GM19324 (cell line): ENCODE results near the gene TROAP.
"Not testable (repeated sequence)": the region's sequence is repeated elsewhere in the genome, so short reads cannot be mapped to it uniquely, and the experiment has no call there.

ENCODE experiments used
- ATAC-seq: cut with Tn5 transposase; IDR thresholded peaks from one replicate; pipeline ENCODE4 v1.9.1; 2021; ENCODE audit warnings: mild to moderate bottlenecking, moderate library complexity; ENCODE audit not compliant: unreplicated experiment, low FRiP score

The TROAP gene, protein sequence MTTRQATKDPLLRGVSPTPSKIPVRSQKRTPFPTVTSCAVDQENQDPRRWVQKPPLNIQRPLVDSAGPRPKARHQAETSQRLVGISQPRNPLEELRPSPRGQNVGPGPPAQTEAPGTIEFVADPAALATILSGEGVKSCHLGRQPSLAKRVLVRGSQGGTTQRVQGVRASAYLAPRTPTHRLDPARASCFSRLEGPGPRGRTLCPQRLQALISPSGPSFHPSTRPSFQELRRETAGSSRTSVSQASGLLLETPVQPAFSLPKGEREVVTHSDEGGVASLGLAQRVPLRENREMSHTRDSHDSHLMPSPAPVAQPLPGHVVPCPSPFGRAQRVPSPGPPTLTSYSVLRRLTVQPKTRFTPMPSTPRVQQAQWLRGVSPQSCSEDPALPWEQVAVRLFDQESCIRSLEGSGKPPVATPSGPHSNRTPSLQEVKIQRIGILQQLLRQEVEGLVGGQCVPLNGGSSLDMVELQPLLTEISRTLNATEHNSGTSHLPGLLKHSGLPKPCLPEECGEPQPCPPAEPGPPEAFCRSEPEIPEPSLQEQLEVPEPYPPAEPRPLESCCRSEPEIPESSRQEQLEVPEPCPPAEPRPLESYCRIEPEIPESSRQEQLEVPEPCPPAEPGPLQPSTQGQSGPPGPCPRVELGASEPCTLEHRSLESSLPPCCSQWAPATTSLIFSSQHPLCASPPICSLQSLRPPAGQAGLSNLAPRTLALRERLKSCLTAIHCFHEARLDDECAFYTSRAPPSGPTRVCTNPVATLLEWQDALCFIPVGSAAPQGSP

DNA sequence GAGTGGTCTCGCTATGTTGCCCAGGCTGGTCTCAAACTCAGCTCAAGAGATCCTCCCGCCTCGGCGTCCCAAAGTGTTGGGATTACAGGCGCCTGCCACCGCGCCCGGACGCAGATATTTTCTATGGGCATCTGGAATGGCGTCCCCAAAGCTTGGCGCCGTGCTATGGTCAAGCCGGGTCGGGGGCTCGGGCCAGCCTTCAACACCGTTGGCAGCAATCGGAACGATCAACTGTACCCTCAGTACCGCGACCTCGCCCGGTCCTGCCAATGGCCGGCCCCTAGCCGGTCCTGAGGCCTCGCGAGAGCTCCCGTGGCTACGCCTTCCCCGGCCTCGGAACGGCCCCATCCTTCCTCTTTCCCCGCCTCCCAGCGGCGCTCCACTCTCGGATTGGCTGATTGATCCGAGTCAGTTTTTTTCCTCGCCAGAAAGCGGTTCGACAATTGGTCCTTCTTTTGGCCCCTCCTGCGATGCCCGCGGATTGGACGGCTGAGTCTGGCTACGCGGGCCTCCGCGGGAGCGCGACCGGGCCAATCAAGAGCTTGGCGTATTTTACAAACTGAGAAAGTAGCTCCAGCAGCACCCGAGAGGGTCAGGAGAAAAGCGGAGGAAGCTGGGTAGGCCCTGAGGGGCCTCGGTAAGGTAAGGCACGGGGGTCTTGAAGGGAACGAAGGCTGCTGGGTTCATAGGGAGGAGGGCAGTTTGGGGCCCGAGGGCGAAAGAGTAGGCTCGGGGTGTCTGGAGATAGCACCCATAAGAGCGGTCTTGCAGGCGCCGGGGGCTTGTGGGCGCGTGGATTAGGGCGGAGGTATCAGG is at the start of gene TROAP:
TSS of gene TROAP (plus strand) at position 548 of the 816 bp plus-strand sequence. CDS start 354 bp downstream, outside the sequence.
- peak; percentile 98 for ATAC-seq

DNA sequence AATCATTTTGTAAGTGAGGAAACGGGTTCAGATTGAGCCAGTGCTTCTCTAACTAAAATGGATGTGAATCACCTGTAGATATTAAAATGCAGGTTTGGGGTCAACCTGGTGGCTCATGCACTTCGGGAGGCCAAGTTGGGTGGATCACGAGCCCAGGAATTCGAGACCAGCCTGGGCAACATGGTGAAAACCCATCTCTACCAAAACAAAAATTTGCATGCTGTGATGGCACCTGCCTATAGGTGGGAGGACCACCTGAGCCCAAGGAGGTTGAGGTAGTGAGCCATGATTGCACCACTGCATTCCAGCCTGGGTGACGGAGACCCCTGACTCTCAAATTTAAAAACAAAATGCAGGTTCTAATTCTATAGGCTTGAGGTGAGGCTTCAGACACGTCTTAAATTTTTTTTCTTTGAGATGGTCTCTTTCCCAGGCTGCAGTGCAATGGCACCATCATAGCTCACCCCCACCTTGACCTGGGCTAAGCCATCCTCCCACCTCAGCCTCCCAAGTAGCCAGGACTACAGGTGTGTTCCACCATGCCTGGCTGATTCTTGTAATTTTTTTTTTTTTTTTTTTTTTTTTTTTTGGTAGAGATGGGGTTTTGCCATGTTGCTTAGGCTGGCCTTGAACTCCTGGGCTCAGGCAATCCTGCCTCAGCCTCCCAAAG is 49.2 kb upstream of the TROAP start:
- no peak for ATAC-seq

DNA sequence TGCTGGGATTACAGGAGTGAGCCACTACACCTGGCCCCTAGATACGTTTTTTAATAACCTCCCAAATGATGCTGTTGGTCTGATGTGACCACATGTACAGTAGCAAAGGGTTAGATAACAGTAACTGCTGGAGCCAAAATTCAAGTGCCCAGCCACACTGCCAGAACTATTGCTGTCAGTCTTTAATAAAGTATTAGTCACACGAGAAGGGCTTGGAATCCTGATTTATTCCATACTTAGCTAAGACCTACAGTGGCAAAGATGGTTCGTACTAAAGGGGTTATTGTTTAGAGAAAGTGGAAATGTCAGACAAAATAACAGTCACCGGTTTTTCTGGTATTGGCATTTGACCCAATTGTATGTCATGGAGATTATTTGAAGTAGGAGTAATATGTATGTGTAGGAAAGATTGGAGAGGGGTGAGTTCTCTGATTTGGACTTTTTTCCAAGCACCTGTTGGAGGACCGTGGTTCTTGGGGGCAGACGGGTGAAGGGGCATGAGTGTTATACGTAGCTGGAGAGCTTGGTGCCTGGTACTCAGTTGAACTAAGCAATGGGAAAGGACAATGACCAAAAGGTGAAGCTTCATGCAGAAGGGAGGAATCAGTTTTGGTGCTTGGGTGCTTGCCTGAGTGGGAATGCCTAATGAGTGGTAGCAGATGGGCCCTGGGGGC is 48.5 kb upstream of the TROAP start:
- no peak for ATAC-seq

DNA sequence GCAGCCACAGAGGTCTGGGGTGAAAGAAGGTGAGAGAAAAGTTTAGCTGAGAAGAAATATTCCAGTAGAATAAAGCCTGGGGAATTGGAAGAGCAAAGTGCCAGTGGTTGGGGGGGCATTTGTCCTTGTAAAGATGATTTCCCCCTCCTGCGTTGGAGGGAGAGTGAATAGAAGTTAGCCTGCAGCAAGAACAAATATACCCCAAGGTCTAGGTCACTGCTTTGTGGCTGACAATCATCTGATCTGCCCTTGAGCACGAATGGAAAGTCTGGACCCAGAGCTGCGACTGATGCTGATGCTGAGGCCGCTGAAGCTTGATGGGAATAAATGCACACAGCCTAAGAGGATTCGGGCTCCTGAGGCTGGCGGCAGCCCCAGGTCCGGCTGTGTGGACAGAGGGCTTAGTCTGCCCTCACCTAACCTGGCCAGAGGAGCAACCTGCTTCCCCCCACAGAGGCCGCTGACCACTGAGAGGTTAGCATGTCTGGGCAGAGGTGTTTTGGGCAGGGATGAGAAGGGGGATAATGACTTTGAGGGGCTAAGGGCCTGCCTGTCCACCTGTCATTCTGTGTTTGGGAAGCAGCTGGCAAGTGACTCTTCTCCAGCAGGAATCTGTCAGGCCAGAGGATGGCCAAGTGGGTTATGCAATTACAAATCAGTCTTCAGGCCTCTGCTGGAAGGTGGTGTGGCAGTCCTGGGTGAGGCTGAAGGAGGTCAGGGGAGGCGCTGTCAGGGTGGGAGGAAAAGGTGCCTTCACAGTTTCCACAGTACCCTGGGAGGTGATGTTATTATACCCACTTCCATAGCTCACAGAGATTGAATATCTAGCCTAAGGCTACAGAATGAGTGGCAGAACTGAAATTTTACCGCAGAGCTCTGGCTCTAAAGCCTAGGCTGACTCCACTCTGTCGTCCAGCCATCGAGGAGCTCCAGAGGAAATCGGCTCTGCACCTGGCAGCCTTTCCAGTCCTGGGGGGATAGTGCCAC is 46.5 kb upstream of the TROAP start:
- ATAC-seq = no peak

DNA sequence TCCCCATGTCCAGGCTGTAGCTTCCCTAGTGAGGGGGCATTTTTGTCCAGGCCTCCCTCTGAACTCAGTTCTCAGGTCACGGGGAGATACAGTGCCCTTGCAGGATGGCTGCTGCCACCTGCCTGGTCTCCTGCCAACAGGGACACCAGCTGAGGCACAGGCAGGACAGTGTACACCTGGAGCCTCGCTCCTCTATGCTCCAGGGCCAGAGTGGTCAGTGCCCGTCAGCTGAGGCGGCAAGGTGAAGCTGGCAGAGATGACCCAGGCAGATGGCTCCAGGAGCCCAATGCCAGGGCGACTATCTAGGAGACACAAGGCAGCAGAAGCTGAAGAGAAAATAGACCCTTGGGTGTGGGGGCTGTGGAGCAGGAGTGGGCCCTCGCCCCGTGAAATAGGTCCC is 45.6 kb upstream of the TROAP start:
- no peak for ATAC-seq

DNA sequence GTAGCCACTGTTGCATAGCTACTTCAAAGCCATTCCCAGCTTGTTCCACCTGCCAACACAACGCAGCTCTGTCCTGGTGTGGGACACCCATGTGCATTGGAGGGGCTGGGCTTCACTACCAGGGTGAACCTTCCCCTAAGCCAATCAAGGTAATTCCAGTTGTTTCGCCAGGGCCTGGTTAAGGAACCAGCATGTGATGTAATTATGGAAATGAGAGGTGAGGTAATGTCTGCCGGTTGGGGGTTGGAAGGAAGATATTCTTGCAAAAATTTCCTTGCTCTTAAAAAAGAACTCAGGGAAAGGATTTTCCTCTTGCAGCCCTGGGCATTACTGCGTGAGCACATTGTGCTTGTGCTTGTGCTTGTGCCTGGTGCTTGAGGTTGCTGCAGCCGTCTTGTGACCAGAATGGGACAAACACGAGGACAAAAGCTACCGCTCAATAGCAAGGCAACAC is 43.3 kb upstream of the TROAP start:
- ATAC-seq = no peak

DNA sequence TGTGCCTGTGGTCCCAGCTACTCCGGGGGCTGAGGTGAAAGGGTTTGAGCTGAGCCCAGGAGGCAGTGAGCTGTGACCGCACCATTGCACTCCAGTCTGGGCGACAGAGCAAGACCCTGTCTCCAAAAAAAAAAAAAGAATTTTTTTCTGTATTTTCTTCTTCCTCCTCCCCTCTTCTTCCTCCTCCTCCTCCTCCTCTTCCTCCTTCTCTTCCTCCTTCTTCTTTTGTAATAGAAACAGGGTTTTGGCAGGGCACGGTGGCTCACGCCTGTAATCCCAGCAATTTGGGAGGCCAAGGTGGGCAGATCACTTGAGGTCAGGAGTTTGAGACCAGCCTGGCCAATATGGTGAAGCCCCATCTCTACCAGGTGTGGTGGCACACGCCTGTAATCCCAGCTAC is 42.5 kb upstream of the TROAP start:
- not testable (repeated sequence) for ATAC-seq

DNA sequence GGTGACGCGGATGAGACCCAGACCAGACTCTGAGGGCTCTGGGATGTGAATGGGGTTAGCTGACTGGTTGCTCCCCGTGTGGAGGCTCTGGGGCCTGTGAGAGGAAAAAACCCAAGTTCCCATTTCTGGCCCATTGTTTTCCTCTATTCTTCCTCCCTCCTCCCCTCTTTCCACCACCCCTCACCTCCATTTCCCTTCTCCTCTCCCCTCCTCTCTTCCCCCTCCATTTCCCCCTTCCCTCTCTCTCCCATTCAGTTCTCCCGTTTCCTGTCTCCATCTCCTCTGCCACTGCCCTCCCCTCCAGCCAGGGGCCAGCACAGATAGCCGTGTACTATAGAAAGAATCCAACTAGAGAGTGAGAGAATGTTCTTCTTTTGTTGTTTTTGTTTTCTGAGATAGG is 40.8 kb upstream of the TROAP start:
- ATAC-seq = no peak

DNA sequence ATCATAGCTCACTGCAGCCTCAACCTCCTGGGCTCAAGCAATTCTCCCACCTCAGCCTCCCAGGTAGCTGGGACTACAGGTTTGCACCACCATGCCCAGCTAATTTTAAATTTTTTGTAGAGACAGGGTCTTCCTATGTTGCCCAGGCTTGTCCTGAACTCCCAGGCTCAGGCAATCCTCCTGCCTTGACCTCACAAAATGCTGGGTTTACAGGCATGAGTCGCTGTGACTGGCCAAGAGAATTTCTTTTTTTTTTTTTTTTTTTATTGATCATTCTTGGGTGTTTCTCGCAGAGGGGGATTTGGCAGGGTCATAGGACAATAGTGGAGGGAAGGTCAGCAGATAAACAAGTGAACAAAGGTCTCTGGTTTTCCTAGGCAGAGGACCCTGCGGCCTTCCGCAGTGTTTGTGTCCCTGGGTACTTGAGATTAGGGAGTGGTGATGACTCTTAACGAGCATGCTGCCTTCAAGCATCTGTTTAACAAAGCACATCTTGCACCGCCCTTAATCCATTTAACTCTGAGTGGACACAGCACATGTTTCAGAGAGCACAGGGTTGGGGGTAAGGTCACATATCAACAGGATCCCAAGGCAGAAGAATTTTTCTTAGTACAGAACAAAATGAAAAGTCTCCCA is 40.2 kb upstream of the TROAP start:
- not testable (repeated sequence) for ATAC-seq

DNA sequence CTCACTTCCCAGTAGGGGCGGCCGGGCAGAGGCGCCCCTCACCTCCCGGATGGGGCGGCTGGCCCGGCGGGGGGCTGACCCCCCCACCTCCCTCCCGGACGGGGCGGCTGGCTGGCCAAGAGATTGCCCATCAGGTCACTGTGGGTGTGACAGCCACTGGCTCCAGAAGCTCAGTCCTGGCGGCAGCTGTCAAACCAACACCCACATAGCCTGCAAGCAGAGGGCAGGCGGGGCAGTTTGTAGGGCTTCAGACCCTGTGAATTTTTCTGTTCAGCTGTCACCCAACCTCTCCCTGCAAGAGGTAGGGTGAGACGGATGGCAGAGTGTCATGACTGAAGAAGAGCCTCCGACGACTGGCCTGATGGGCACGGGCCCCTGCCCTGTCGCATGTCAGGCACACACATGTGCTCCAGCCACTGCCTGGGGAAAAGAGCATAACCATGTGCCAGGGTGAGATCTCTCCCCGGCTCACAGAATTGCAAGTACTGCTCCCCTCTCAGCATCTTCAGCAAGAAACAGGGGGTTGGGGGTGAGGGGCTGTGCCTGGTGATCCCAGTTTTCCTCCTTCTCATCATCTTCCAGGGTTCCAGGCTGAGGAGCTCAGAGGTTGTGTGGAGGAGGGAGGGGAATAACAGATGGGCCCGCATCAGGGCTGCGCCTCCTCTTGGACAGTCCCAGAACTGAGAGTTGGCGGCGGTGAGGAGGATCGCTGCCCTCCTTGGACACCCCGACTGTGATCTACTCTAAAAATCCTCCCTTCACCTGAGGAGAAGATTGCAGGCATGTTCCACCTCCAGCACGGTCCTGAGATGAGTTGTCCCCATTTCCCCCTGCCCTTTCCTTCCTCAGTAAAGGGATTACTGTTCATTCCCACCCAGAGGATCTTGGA is 39.3 kb upstream of the TROAP start:
- no peak for ATAC-seq

DNA sequence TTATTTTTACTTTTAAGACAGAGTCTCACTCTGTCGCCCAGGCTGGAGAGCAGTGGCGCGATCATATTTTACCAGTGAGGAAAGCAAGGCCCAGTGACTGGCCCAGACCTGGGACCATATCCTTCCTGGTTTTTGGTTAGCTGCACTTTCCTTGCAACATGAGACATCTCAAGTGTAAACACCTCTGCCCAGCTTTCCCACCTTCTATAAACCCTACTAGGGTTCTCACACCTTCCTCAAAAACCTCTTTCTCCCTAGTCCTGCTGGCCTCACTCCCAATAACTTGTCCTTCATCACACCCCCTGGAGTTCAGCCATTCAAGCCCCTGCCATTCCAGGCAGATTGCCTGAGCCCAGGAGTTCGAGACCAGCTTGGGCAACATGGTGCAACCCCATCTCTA is 38.4 kb upstream of the TROAP start:
- no peak for ATAC-seq

DNA sequence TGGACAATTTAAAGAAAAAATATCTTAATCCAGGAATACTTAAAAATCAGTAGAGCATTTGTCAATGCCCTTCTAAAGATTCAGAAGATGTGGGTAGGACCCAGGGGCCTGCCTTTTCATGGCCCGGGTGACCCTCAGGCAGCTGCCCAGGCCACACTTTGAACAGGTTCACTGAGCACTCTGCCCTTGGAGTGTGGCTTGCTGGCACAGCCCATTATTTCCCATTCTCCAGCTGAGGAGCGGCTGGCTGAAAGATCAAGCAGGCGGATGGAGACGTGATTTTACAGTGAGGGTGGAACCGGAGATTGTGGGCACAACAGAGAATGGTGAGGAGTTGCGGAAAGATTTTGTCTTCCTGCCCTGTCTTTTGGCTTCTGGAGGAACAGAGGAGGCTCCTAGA is 35.2 kb upstream of the TROAP start:
- ATAC-seq = no peak

DNA sequence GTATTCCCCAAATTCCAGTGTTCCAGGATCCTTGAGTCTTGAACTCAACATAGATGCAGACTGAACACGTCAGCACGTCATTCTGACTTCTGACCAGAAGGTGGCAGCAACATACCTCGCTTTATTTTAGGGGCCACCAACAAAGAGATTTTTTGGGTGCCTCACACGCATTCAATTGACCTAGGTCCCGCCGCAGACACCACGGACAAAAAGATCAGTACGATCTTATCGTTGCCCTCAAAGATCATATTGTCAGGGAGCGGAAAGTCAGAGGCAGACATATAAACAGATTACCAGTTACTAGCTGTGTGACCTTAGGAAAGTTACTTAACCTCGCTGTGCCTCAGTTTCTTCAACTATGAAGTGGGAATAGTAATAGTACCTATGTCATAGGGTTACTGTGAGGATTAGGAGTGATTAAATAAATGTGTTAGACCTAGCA is 34.6 kb upstream of the TROAP start:
- ATAC-seq = no peak

DNA sequence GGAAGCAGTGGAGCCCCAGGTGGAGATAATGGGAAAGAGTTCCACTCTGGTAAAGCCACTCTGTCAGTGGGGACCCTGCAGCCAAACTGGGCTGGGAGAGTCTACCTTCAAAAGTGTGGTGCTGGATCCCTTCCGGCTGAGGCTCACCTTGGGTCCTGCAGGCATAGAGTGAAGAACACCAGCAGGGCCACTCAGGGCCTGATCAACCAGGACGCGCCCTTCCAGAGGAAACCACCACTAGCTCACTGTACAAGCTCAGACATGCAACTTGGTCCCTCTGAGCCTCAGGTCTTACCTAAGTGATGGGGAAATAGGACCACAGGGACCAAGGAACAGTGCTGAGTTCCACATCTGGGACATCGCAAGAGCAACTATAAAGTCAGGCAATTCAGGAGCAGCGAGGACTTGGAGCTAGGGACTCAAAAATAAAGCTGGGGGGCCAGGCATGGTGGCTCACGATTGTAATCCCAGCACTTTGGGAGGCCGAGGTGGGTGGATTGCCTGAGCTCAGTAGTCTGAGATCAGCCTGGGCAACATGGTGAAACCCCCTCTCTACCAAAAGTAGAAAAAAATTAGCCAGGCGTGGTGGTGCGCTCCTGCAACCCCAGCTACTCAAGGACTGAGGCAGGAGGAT is 34.0 kb upstream of the TROAP start:
- no peak for ATAC-seq

DNA sequence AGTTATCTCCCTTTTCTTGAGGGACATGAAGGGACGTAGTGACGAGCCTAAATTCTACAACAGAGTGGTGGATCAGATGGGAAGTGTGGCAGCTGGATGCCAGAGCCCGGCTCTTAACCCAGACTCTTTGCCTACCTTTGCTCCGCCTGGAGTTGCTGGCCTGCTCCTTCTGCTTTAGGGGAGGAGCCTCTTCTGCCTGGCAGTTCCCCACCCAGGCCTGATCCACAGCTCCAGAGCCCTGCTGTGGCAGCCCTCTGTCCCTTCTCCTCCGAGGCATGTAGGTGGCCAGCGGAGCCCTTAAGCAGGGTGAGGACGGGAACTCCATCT is 30.4 kb upstream of the TROAP start:
- ATAC-seq = no peak

DNA sequence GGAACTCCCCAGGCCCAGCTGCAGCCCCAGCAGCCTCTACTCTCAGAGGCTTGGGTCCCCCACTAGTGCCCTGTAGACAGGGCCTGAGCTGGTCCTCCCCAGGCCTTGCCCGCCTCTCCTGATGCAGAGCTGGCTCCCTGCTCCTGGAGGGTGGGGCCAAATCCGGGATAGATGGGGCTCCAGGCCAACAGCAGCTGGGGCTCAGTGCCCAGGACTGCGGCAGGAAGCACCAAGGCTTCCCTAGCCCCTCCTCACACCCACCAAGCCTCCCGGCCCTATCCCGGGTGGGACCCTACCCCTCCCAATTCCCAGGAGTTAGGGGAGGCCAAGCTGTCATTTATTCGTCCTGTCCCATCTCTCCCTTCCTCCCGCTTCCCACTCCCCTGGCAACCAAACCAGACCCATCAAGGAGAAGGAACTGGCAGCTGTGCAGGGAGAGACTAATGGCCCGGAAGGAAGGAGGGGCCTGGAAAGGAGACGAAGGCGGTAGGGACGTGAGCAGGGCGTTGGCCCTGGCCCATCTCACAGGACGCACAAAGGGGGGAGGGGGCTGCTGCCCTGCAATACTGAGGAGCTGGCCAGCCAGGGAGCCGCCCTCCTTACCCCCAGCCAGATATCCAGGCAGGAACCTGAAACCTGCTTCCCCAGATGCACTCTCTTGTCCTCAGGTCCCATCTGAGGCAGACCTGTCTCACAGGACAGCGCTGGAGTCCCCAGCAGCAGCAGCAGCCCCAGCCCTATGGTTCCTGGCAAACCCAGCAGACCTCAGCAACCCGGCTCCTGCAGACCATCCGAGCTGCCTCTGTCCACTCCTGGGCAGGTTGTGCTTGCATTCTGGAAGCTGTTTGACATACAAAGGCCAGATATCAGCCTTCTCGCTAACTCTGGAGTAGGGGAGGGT is 29.7 kb upstream of the TROAP start:
- no peak for ATAC-seq
